Neural progenitor cell (in vitro differentiated cells): ENCODE measurements around the gene SIPA1L3. TPM values are rescaled to one million over a fixed set of nuclear protein-coding genes. Genes with fewer than 3 reads are reported as not detected.

Experiments used
- DNase-seq: peaks from one replicate; pipeline ENCODE4 v3.0.0-alpha.2; 2016; ENCODE audit warnings: low spot score
- H2AFZ ChIP-seq: fragments of 200-600 bp; sonication (generic); replicated peaks from 2 replicates; pipeline ENCODE4 v1.6.1; 2016; ENCODE audit warnings: antibody characterized with exemption
- H3F3A ChIP-seq: fragments of 200-600 bp; sonication (generic); 2 replicates; pipeline ENCODE4 v1.6.1; 2016; ENCODE audit warnings: antibody characterized with exemption, low read depth
- H3K27ac ChIP-seq: fragments of 200-600 bp; sonication (generic); 2 replicates; pipeline ENCODE4 v1.5.1; 2016; ENCODE audit warnings: mild to moderate bottlenecking
- H3K27me3 ChIP-seq: fragments of 200-600 bp; sonication (generic); 2 replicates; pipeline ENCODE4 v1.6.1; 2016; ENCODE audit warnings: mild to moderate bottlenecking, moderate library complexity
- H3K36me3 ChIP-seq: fragments of 200-600 bp; sonication (generic); 2 replicates; pipeline ENCODE4 v1.5.1; 2016
- H3K4me1 ChIP-seq: fragments of 200-600 bp; sonication (generic); 2 replicates; pipeline ENCODE4 v1.6.1; 2016; ENCODE audit warnings: mixed run types
- H3K4me2 ChIP-seq: fragments of 200-600 bp; sonication (generic); 2 replicates; pipeline ENCODE4 v1.6.1; 2016
- H3K4me3 ChIP-seq: fragments of 200-600 bp; sonication (generic); 2 replicates; pipeline ENCODE4 v1.5.1; 2016
- H3K79me2 ChIP-seq: fragments of 200-600 bp; sonication (generic); 2 replicates; pipeline ENCODE4 v1.6.1; 2016; ENCODE audit warnings: low read depth
- H3K9ac ChIP-seq: fragments of 200-600 bp; sonication (generic); 2 replicates; pipeline ENCODE4 v1.6.1; 2016
- H3K9me3 ChIP-seq: fragments of 200-600 bp; sonication (generic); 2 replicates; pipeline ENCODE4 v1.5.1; 2016; ENCODE audit warnings: low read depth
- H4K20me1 ChIP-seq: fragments of 200-600 bp; sonication (generic); 2 replicates; pipeline ENCODE4 v1.6.1; 2016; ENCODE audit warnings: low read depth
- H3K27ac Mint-ChIP-seq: 3 replicates; pipeline ENCODE4 v1.8.0; 2021; ENCODE audit warnings: mixed read lengths
- H3K27me3 Mint-ChIP-seq: 2 replicates; pipeline ENCODE4 v1.8.0; 2022; ENCODE audit warnings: low read depth, mild to moderate bottlenecking, inconsistent platforms, moderate library complexity, mixed read lengths; ENCODE audit not compliant: insufficient read depth
- H3K36me3 Mint-ChIP-seq: 3 replicates; pipeline ENCODE4 v1.8.0; 2021; ENCODE audit warnings: mixed read lengths
- H3K4me1 Mint-ChIP-seq: 3 replicates; pipeline ENCODE4 v1.8.0; 2021; ENCODE audit warnings: mixed read lengths
- H3K4me3 Mint-ChIP-seq: 3 replicates; pipeline ENCODE4 v1.8.0; 2021; ENCODE audit warnings: mild to moderate bottlenecking, moderate library complexity, mixed read lengths
- H3K9me3 Mint-ChIP-seq: 3 replicates; pipeline ENCODE4 v1.8.0; 2020; ENCODE audit warnings: mixed read lengths
- EZH2 ChIP-seq: fragments of 200-600 bp; sonication (generic); IDR thresholded peaks from 2 replicates; pipeline ENCODE4 v1.6.1; 2017; ENCODE audit warnings: antibody characterized with exemption, mild to moderate bottlenecking, moderate library complexity
- EZH2phosphoT487 ChIP-seq: fragments of 200-600 bp; sonication (generic); IDR thresholded peaks from 2 replicates; pipeline ENCODE4 v1.6.1; 2017; ENCODE audit warnings: antibody characterized with exemption
- total RNA-seq: library from RNA; depleted of rRNA; stranded (reverse); fragments of >200 nt; gene quantifications from 2 replicates; pipeline ENCODE4 v1.2.3, GENCODE V29; 2015; ENCODE audit warnings: low replicate concordance
- TF ChIP-seq, protein P1 (sequence below): fragments of 200-600 bp; sonication (generic); IDR thresholded peaks from 2 replicates; pipeline ENCODE4 v1.5.1; 2017; ENCODE audit warnings: antibody characterized with exemption, mild to moderate bottlenecking

SIPA1L3 gene
- total RNA-seq, 1 donor from 2014 or later = 19.2 TPM

DNA sequence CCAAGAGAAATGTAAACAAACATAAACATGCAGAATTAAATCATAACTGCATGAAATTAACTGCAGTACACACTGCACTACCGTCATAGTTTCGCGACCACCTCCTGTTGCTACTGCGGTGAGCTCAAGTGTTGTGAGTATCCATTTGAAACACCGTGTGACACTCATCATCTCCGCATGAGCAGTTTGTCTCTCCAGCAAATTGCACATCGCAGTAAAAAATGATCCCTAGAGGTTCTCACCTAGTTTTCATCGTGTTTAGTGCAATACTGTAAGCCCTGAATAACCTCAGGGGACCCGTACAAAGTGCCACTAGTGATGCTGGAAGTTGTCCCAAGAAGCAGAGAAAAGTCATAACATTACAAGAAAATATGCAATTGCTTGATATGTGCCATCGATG, 169.3 kb downstream of the SIPA1L3 start:
- TF ChIP-seq, protein P1, sequence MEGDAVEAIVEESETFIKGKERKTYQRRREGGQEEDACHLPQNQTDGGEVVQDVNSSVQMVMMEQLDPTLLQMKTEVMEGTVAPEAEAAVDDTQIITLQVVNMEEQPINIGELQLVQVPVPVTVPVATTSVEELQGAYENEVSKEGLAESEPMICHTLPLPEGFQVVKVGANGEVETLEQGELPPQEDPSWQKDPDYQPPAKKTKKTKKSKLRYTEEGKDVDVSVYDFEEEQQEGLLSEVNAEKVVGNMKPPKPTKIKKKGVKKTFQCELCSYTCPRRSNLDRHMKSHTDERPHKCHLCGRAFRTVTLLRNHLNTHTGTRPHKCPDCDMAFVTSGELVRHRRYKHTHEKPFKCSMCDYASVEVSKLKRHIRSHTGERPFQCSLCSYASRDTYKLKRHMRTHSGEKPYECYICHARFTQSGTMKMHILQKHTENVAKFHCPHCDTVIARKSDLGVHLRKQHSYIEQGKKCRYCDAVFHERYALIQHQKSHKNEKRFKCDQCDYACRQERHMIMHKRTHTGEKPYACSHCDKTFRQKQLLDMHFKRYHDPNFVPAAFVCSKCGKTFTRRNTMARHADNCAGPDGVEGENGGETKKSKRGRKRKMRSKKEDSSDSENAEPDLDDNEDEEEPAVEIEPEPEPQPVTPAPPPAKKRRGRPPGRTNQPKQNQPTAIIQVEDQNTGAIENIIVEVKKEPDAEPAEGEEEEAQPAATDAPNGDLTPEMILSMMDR = no peak
- TF ChIP-seq EZH2 (no peak), EZH2phosphoT487 (no peak)
- Histone ChIP-seq H3K27ac (no peak overlapping the region), H4K20me1 (peaks cover 14% of the 10 kb centered on the region), H3K4me1 (peaks cover 4% of the 10 kb centered on the region), H3K36me3 (no peaks in the 10 kb centered on the region), H3K4me2 (no peak overlapping the region), H3K4me3 (no peak overlapping the region), H3F3A (peaks cover 10% of the 10 kb centered on the region), H3K9me3 (no peaks in the 10 kb centered on the region), H3K9ac (no peak overlapping the region), H3K27me3 (no peaks in the 10 kb centered on the region), H2AFZ (no peak overlapping the region), H3K79me2 (peaks cover 8% of the 10 kb centered on the region)
- H3K4me3 Mint-ChIP-seq = no peak overlapping the region
- no peak for DNase-seq
- peaks cover 2% of the 10 kb centered on the region for H3K27me3 Mint-ChIP-seq
- peaks cover 16% of the 10 kb centered on the region for H3K4me1 Mint-ChIP-seq
- H3K9me3 Mint-ChIP-seq = peaks cover 3% of the 10 kb centered on the region
- no peak overlapping the region for H3K27ac Mint-ChIP-seq
- peaks cover 9% of the 10 kb centered on the region for H3K36me3 Mint-ChIP-seq

DNA sequence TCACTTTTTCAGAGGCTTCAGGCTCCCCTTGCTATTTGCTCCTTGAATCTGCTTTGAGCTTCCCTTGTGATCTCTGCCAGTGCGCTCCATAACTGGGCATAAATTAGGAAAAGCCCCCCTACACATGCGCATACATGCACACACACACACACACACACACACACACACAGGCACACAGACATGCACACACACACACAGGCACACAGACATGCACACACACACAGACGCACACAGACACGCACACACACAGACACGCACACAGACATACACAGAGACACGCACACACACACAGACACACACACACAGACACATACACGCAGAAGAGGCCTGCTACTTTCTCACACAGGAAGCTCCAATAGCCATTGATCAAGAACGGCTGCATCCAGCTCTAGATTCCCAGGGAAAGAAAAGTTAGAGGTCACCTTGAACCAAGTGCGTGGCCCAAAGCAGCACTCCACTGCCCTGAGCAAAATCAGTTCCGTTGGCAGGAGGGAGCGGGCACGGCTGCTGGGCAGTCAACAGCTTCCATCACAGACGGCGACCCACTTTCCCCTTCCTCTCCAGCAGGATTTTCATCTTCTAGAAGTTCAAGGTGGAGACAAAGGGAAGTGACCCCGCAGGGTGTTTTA, 171.4 kb downstream of the SIPA1L3 start:
- Mint-ChIP-seq H3K4me3 (peak overlapping the region; percentile 2), H3K27me3 (peaks cover 2% of the 10 kb centered on the region), H3K27ac (peak overlapping the region; percentile 78), H3K4me1 (peaks cover 16% of the 10 kb centered on the region), H3K9me3 (peaks cover 3% of the 10 kb centered on the region), H3K36me3 (peaks cover 7% of the 10 kb centered on the region)
- Histone ChIP-seq H3F3A (peaks cover 8% of the 10 kb centered on the region), H3K4me3 (no peak overlapping the region), H3K4me2 (no peak overlapping the region), H3K27ac (no peak overlapping the region), H3K9ac (no peak overlapping the region), H3K4me1 (peaks cover 4% of the 10 kb centered on the region), H3K9me3 (no peaks in the 10 kb centered on the region), H3K79me2 (peaks cover 8% of the 10 kb centered on the region), H3K27me3 (no peaks in the 10 kb centered on the region), H3K36me3 (no peaks in the 10 kb centered on the region), H4K20me1 (peaks cover 13% of the 10 kb centered on the region), H2AFZ (no peak overlapping the region)
- TF ChIP-seq EZH2 (no peak), EZH2phosphoT487 (no peak)
- TF ChIP-seq, protein P1 = no peak
- DNase-seq = no peak

DNA sequence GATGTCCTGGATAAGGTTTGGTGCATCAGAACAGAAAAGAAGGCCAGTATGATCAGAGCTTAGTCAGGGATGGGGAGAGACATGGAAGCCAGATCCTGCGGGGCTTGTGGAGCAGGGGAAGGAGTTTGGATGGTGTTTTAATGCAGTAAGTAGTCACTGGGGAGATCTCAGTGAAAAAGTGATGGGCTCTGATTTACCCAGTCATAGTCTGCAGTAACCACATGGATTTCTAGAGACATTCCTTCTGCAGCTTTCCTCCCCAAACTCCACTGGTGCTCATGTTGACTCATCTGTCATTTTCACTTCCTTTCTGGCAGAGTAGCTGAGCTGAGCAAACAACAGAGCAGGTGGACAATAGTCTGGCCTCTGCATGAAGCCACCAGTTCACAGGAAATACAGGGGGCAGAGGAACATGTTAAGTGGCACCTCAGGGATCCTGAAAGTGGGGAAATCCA, 172.9 kb downstream of the SIPA1L3 start:
- DNase-seq = no peak
- H3F3A ChIP-seq = no peaks in the 10 kb centered on the region
- peaks cover 7% of the 10 kb centered on the region for H3K36me3 Mint-ChIP-seq
- no peak overlapping the region for H3K4me3 Mint-ChIP-seq
- H3K9ac ChIP-seq = no peak overlapping the region
- H3K27me3 Mint-ChIP-seq = peaks cover 2% of the 10 kb centered on the region
- H4K20me1 ChIP-seq = peaks cover under 1% of the 10 kb centered on the region
- no peak for TF ChIP-seq EZH2phosphoT487
- no peak for TF ChIP-seq EZH2
- TF ChIP-seq, protein P1 = no peak
- H3K4me1 ChIP-seq = no peaks in the 10 kb centered on the region
- H3K36me3 ChIP-seq = no peaks in the 10 kb centered on the region
- H3K4me3 ChIP-seq = no peak overlapping the region
- H3K79me2 ChIP-seq = peaks cover 3% of the 10 kb centered on the region
- H3K4me2 ChIP-seq = no peak overlapping the region
- no peaks in the 10 kb centered on the region for H3K9me3 ChIP-seq
- H3K4me1 Mint-ChIP-seq = peaks cover 14% of the 10 kb centered on the region
- H3K9me3 Mint-ChIP-seq = peaks cover 3% of the 10 kb centered on the region
- H2AFZ ChIP-seq = no peak overlapping the region
- no peaks in the 10 kb centered on the region for H3K27me3 ChIP-seq
- no peak overlapping the region for H3K27ac ChIP-seq
- no peak overlapping the region for H3K27ac Mint-ChIP-seq
